Stomach (tissue), 9 donors: ENCODE measurements around the gene MLST8. TPM values are rescaled to one million over a fixed set of nuclear protein-coding genes. Genes with fewer than 3 reads are reported as not detected.

Source experiments
- DNase-seq, 2 donors: peaks; one replicate each; pipeline versions ENCODE4 v3.0.0 to v3.0.0-alpha.2; 2013 to 2019
- H3K27ac ChIP-seq, 5 donors: fragments of 200-600 bp in 4 of 5; sonication (generic) in 4 of 5; one replicate each; pipeline ENCODE4 v1.5.1; 2013 to 2019; ENCODE audit warnings: mild to moderate bottlenecking in 1 of 5, moderate library complexity in 1 of 5
- H3K27me3 ChIP-seq, 3 donors: fragments of 200-600 bp; sonication (generic); one replicate each; pipeline ENCODE4 v1.5.1; 2017 to 2019; ENCODE audit warnings: mixed run types in 1 of 3
- H3K36me3 ChIP-seq, 4 donors: fragments of 200-600 bp; sonication (generic); 1 replicate in 3 of 4; 2 replicates in 1 of 4; pipeline ENCODE4 v1.5.1; 2016 to 2019
- H3K4me1 ChIP-seq, 4 donors: fragments of 200-600 bp; sonication (generic); one replicate each; pipeline ENCODE4 v1.5.1; 2016 to 2019
- H3K4me3 ChIP-seq, 4 donors: fragments of 200-600 bp; sonication (generic) in 3 of 4; one replicate each; pipeline ENCODE4 v1.5.1; 2016 to 2019; ENCODE audit warnings: mild to moderate bottlenecking in 1 of 4
- H3K9me3 ChIP-seq, 4 donors: fragments of 200-600 bp; sonication (generic); one replicate each; pipeline ENCODE4 v1.5.1; 2016 to 2019
- CTCF ChIP-seq, 7 experiments: fragments of 450-650 bp in 4 of 7; fragments of 200-600 bp in 3 of 7; sonication (generic) in 3 of 7; IDR thresholded peaks; one replicate each; pipeline ENCODE4 v1.5.1; 2016 to 2019; ENCODE audit warnings: antibody characterized with exemption in 7 of 7, control low read depth in 2 of 7, mild to moderate bottlenecking in 1 of 7
- EP300 ChIP-seq: sonication (generic); formaldehyde crosslinking; IDR thresholded peaks from one replicate; pipeline ENCODE4 v1.6.1; 2017; ENCODE audit warnings: antibody characterized with exemption
- POLR2A ChIP-seq, 4 donors: fragments of 450-650 bp; IDR thresholded peaks; one replicate each; pipeline ENCODE4 v1.6.1; 2016; ENCODE audit warnings: antibody characterized with exemption in 4 of 4, control low read depth in 2 of 4, mild to moderate bottlenecking in 1 of 4, moderate library complexity in 1 of 4
- POLR2AphosphoS5 ChIP-seq, 3 donors: sonication (generic); formaldehyde crosslinking; IDR thresholded peaks; one replicate each; pipeline ENCODE4 v1.6.1; 2016; ENCODE audit warnings: antibody characterized with exemption in 3 of 3
- whole genome bisulfite sequencing, 5 donors: extraction: QIAGEN DNeasy Blood & Tissue Kit in 3 of 5; methylation state at CpG; one replicate each; pipeline versions ENCODE4 v1.1.5 to v1.1.7; 2013 to 2018; 5-methylcytosine and 5-hydroxymethylcytosine counted together
- intact Hi-C: fragments of 100-400 bp; cut with DNase I; formaldehyde crosslinking; loops from one replicate; pipeline ENCODE4 v1.15.1; 2023; ENCODE audit warnings: low total_unique reads
- polyA plus RNA-seq, 3 donors: library from polyadenylated mRNA; stranded (reverse); fragments of 200-250 nt; gene quantifications; one replicate each; pipeline ENCODE4 v1.2.3, GENCODE V29; 2013
- total RNA-seq, 5 donors: library from RNA; depleted of rRNA; stranded (reverse); fragments of >200 nt; gene quantifications; one replicate each; pipeline versions ENCODE4 v1.1.0 to v1.2.3, GENCODE V29; 2014 to 2016
- donor health status: healthy with polysubstance abuse.
- donor health status: Bipolar disorder and iron deficiency.
- donor health status: healthy.

Gene MLST8
- total and polyA plus RNA-seq, 8 donors = 7.5 to 235 (median 55.8) TPM

GRCh38 chr16:2160915-2161551 lies 44.2 kb upstream of the MLST8 start:
- DNase-seq = peak; percentile 39 to 59
- peaks cover 4 to 14% (median 8%) of the 10 kb centered on the region in 4 donors for H3K36me3 ChIP-seq
- peak overlapping the region in 1 of 4 donors; percentile 33 for H3K4me3 ChIP-seq
- H3K27ac ChIP-seq = peak overlapping the region; percentile 9 to 97 (median 89)
- TF ChIP-seq POLR2A (IDR thresholded peaks at IDR 0.05) (no peak), CTCF (IDR thresholded peaks at IDR 0.05) (no peak), EP300 (no peak), POLR2AphosphoS5 (IDR thresholded peaks at IDR 0.05) (no peak)
- intact Hi-C loops = no loop called here
- H3K27me3 ChIP-seq = no peaks in the 10 kb centered on the region
- H3K4me1 ChIP-seq = peaks cover 63 to 82% (median 80%) of the 10 kb centered on the region in 4 donors
- WGBS, 5 donors = 57 to 74% (median 64%) methylated on average over 9 to 20 of the region's 20 CpGs
- H3K9me3 ChIP-seq = no peaks in the 10 kb centered on the region

GRCh38 chr16:2161911-2162310 lies 43.3 kb upstream of the MLST8 start:
- H3K9me3 ChIP-seq = no peaks in the 10 kb centered on the region
- DNase-seq = no peak
- intact Hi-C loops = no loop called here
- peak overlapping the region in 4 of 5 donors; percentile 88 to 97 (median 92) for H3K27ac ChIP-seq
- WGBS, 5 donors = 84 to 95% (median 92%) methylated on average over 10 of the region's 10 CpGs; no CpG with 5 or more reads in 1 of the 5 donors
- no peak overlapping the region for H3K4me3 ChIP-seq
- TF ChIP-seq POLR2A (IDR thresholded peaks at IDR 0.05) = no peak
- TF ChIP-seq EP300 = no peak
- TF ChIP-seq CTCF (IDR thresholded peaks at IDR 0.05) = no peak
- TF ChIP-seq POLR2AphosphoS5 (IDR thresholded peaks at IDR 0.05) = no peak
- H3K4me1 ChIP-seq = peaks cover 56 to 73% (median 71%) of the 10 kb centered on the region in 4 donors
- H3K36me3 ChIP-seq = peaks cover 11 to 22% (median 16%) of the 10 kb centered on the region in 4 donors
- H3K27me3 ChIP-seq = no peaks in the 10 kb centered on the region

GRCh38 chr16:2162676-2163118 lies 42.6 kb upstream of the MLST8 start:
- H3K4me1 ChIP-seq = peaks cover 48 to 65% (median 63%) of the 10 kb centered on the region in 4 donors
- DNase-seq = peak in 1 of 2 donors; percentile 50
- H3K4me3 ChIP-seq = peak overlapping the region in 1 of 4 donors; percentile 13
- TF ChIP-seq POLR2AphosphoS5 (IDR thresholded peaks at IDR 0.05) (no peak), CTCF (IDR thresholded peaks at IDR 0.05) (no peak), EP300 (no peak), POLR2A (IDR thresholded peaks at IDR 0.05) (no peak)
- no peaks in the 10 kb centered on the region for H3K27me3 ChIP-seq
- H3K9me3 ChIP-seq = no peaks in the 10 kb centered on the region
- H3K36me3 ChIP-seq = peaks cover 19 to 30% (median 24%) of the 10 kb centered on the region in 4 donors
- peak overlapping the region; percentile 54 to 96 (median 77) for H3K27ac ChIP-seq
- intact Hi-C loops = no loop called here
- WGBS, 5 donors = 53 to 79% (median 58%) methylated on average over 4 to 13 of the region's 13 CpGs

GRCh38 chr16:2163211-2163881 lies 41.9 kb upstream of the MLST8 start:
- H3K4me3 ChIP-seq = peak overlapping the region in 1 of 4 donors; percentile 13
- WGBS, 5 donors = 41 to 78% (median 53%) methylated on average over 14 to 26 of the region's 26 CpGs
- DNase-seq = peak; percentile 77 to 90
- peak overlapping the region; percentile 54 to 96 (median 77) for H3K27ac ChIP-seq
- intact Hi-C loops = no loop called here
- no peaks in the 10 kb centered on the region for H3K9me3 ChIP-seq
- peaks cover 42 to 58% (median 57%) of the 10 kb centered on the region in 4 donors for H3K4me1 ChIP-seq
- peaks cover 24 to 37% (median 31%) of the 10 kb centered on the region in 4 donors for H3K36me3 ChIP-seq
- H3K27me3 ChIP-seq = no peaks in the 10 kb centered on the region
- TF ChIP-seq EP300 (no peak), CTCF (IDR thresholded peaks at IDR 0.05) (no peak), POLR2AphosphoS5 (IDR thresholded peaks at IDR 0.05) (peak in 2 of 3 donors; percentile 46 to 55), POLR2A (IDR thresholded peaks at IDR 0.05) (no peak)
